WTC11 (cell line): Measurements from ENCODE around the gene YTHDC1.

Source experiments
- CREM ChIP-seq: sonication (generic); formaldehyde crosslinking; IDR thresholded peaks from 2 replicates; pipeline ENCODE4 v1.8.1; 2022; ENCODE audit warnings: mild to moderate bottlenecking, missing genetic modification reagents, moderate library complexity
- FOXP4 ChIP-seq: sonication (generic); formaldehyde crosslinking; IDR thresholded peaks from 2 replicates; pipeline ENCODE4 v1.8.0; 2022; ENCODE audit warnings: mild to moderate bottlenecking, missing genetic modification reagents
- NR2C2 ChIP-seq: sonication (generic); formaldehyde crosslinking; IDR thresholded peaks from 2 replicates; pipeline ENCODE4 v1.8.0; 2022; ENCODE audit warnings: mild to moderate bottlenecking, missing genetic modification reagents
- OVOL2 ChIP-seq: fragments of 250-450 bp; sonication (Bioruptor Pico); IDR thresholded peaks from 2 replicates; pipeline ENCODE4 v1.9.0; 2021; ENCODE audit warnings: mild to moderate bottlenecking, borderline replicate concordance
- ZNF423 ChIP-seq: fragments of 250-450 bp; sonication (Bioruptor Pico); IDR thresholded peaks from 2 replicates; pipeline ENCODE4 v2.1.2; 2022; ENCODE audit warnings: mild to moderate bottlenecking, moderate library complexity
- TF ChIP-seq, protein P1 (sequence below): sonication (generic); formaldehyde crosslinking; IDR thresholded peaks from 2 replicates; pipeline ENCODE4 v1.8.0; 2022; ENCODE audit warnings: mild to moderate bottlenecking, missing genetic modification reagents
- TF ChIP-seq, protein P2 (sequence below): fragments of 250-450 bp; sonication (Bioruptor Pico); IDR thresholded peaks from 2 replicates; pipeline ENCODE4 v1.9.0; 2021; ENCODE audit warnings: mild to moderate bottlenecking
- TF ChIP-seq, protein P3 (sequence below): fragments of 200-600 bp; IDR thresholded peaks from 2 replicates; pipeline ENCODE4 v1.8.0; 2022; ENCODE audit warnings: antibody characterized with exemption

GRCh38 chr4:68267433-68267944 is 82.4 kb downstream of the YTHDC1 start:
- TF ChIP-seq, protein P1, sequence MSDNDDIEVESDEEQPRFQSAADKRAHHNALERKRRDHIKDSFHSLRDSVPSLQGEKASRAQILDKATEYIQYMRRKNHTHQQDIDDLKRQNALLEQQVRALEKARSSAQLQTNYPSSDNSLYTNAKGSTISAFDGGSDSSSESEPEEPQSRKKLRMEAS (CRISPR knock-in tag): no peak
- TF ChIP-seq, protein P2, sequence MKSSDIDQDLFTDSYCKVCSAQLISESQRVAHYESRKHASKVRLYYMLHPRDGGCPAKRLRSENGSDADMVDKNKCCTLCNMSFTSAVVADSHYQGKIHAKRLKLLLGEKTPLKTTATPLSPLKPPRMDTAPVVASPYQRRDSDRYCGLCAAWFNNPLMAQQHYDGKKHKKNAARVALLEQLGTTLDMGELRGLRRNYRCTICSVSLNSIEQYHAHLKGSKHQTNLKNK (CRISPR knock-in tag): no peak
- TF ChIP-seq, protein P3, sequence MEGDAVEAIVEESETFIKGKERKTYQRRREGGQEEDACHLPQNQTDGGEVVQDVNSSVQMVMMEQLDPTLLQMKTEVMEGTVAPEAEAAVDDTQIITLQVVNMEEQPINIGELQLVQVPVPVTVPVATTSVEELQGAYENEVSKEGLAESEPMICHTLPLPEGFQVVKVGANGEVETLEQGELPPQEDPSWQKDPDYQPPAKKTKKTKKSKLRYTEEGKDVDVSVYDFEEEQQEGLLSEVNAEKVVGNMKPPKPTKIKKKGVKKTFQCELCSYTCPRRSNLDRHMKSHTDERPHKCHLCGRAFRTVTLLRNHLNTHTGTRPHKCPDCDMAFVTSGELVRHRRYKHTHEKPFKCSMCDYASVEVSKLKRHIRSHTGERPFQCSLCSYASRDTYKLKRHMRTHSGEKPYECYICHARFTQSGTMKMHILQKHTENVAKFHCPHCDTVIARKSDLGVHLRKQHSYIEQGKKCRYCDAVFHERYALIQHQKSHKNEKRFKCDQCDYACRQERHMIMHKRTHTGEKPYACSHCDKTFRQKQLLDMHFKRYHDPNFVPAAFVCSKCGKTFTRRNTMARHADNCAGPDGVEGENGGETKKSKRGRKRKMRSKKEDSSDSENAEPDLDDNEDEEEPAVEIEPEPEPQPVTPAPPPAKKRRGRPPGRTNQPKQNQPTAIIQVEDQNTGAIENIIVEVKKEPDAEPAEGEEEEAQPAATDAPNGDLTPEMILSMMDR: no peak
- TF ChIP-seq CREM (CRISPR knock-in tag) (no peak), ZNF423 (no peak), OVOL2 (CRISPR knock-in tag) (no peak), FOXP4 (CRISPR knock-in tag) (no peak), NR2C2 (CRISPR knock-in tag) (no peak)
